Liver (tissue), 9 donors: ENCODE data around the gene CUX1. TPM values are rescaled to one million over a fixed set of nuclear protein-coding genes. Genes with fewer than 3 reads are reported as not detected.

Experiments used
- DNase-seq: peaks from one replicate; pipeline ENCODE4 v3.0.0-alpha.2; 2017; ENCODE audit warnings: low spot score
- H3K27ac ChIP-seq, 2 donors: one replicate each; pipeline ENCODE4 v1.7.0; 2013; ENCODE audit warnings: inconsistent platforms in 2 of 2, low read length in 2 of 2, control low read depth in 1 of 2, low read depth in 1 of 2, mild to moderate bottlenecking in 1 of 2
- H3K27me3 ChIP-seq, 4 donors: one replicate each; pipeline versions ENCODE4 v1.6.1 to v1.7.0; 2013; ENCODE audit warnings: low read length in 3 of 4, inconsistent platforms in 1 of 4, mild to moderate bottlenecking in 1 of 4, moderate library complexity in 1 of 4; ENCODE audit not compliant: control insufficient read depth in 4 of 4, insufficient read depth in 4 of 4
- H3K36me3 ChIP-seq, 4 donors: one replicate each; pipeline versions ENCODE4 v1.6.1 to v1.7.0; 2013; ENCODE audit warnings: low read length in 3 of 4, mild to moderate bottlenecking in 3 of 4, low read depth in 1 of 4, moderate library complexity in 1 of 4; ENCODE audit not compliant: control insufficient read depth in 4 of 4, insufficient read depth in 3 of 4
- H3K4me1 ChIP-seq, 4 donors: one replicate each; pipeline versions ENCODE4 v1.6.1 to v1.7.0; 2013; ENCODE audit warnings: low read length in 3 of 4, mild to moderate bottlenecking in 3 of 4, moderate library complexity in 1 of 4; ENCODE audit not compliant: control insufficient read depth in 4 of 4, insufficient read depth in 4 of 4
- H3K4me3 ChIP-seq, 3 donors: one replicate each; pipeline versions ENCODE4 v1.6.1 to v1.7.0; 2013; ENCODE audit warnings: low read length in 3 of 3, control low read depth in 1 of 3, low read depth in 1 of 3, mild to moderate bottlenecking in 1 of 3
- H3K9ac ChIP-seq, 2 donors: one replicate each; pipeline ENCODE4 v1.7.0; 2013; ENCODE audit warnings: low read length in 2 of 2, mild to moderate bottlenecking in 2 of 2, moderate library complexity in 2 of 2, control low read depth in 1 of 2, low read depth in 1 of 2
- H3K9me3 ChIP-seq, 4 donors: one replicate each; pipeline versions ENCODE4 v1.6.1 to v1.7.0; 2013; ENCODE audit warnings: low read length in 3 of 4; ENCODE audit not compliant: control insufficient read depth in 4 of 4
- EGR1 ChIP-seq, 2 donors: IDR thresholded peaks; 2 replicates each; pipeline ENCODE4 v1.6.1; 2016 to 2018; ENCODE audit warnings: antibody characterized with exemption in 2 of 2, low read depth in 2 of 2
- FOXA1 ChIP-seq: IDR thresholded peaks from 2 replicates; pipeline ENCODE4 v1.6.1; 2016; ENCODE audit warnings: antibody characterized with exemption
- FOXA2 ChIP-seq: IDR thresholded peaks from 2 replicates; pipeline ENCODE4 v1.6.1; 2016; ENCODE audit warnings: antibody characterized with exemption
- GABPA ChIP-seq, 2 donors: IDR thresholded peaks in 1 of 2; conservative IDR thresholded peaks in 1 of 2; 2 replicates each; pipeline ENCODE4 v1.6.1; 2016; ENCODE audit warnings: antibody characterized with exemption in 2 of 2, mild to moderate bottlenecking in 1 of 2, moderate library complexity in 1 of 2
- HNF4A ChIP-seq, 2 donors: conservative IDR thresholded peaks; 2 replicates each; pipeline ENCODE4 v1.6.1; 2016; ENCODE audit warnings: antibody characterized with exemption in 2 of 2, mild to moderate bottlenecking in 2 of 2
- HNF4G ChIP-seq: IDR thresholded peaks from 2 replicates; pipeline ENCODE4 v1.6.1; 2016; ENCODE audit warnings: antibody characterized with exemption
- JUND ChIP-seq, 2 donors: IDR thresholded peaks; 2 replicates each; pipeline ENCODE4 v1.6.1; 2016; ENCODE audit warnings: antibody characterized with exemption in 2 of 2
- NR2F2 ChIP-seq: IDR thresholded peaks from 2 replicates; pipeline ENCODE4 v1.6.1; 2016; ENCODE audit warnings: antibody characterized with exemption
- RAD21 ChIP-seq, 2 donors: IDR thresholded peaks; 2 replicates each; pipeline ENCODE4 v1.6.1; 2016; ENCODE audit warnings: antibody characterized with exemption in 2 of 2, mild to moderate bottlenecking in 2 of 2
- RXRA ChIP-seq, 2 donors: IDR thresholded peaks; 2 replicates each; pipeline ENCODE4 v1.6.1; 2017 to 2018; ENCODE audit warnings: antibody characterized with exemption in 2 of 2, mild to moderate bottlenecking in 1 of 2
- SP1 ChIP-seq: IDR thresholded peaks from 2 replicates; pipeline ENCODE4 v1.6.1; 2018; ENCODE audit warnings: antibody characterized with exemption, mild to moderate bottlenecking
- TAF1 ChIP-seq: conservative IDR thresholded peaks from 2 replicates; pipeline ENCODE4 v1.6.1; 2016; ENCODE audit warnings: antibody characterized with exemption, mild to moderate bottlenecking
- YY1 ChIP-seq: IDR thresholded peaks from 2 replicates; pipeline ENCODE4 v1.6.1; 2016; ENCODE audit warnings: antibody characterized with exemption, mild to moderate bottlenecking
- WGBS: extraction: QIAGEN DNeasy Blood & Tissue Kit; methylation state at CpG from one replicate; pipeline ENCODE4 v1.1.7; 2013; 5-methylcytosine and 5-hydroxymethylcytosine counted together
- polyA plus RNA-seq, 2 donors: library from polyadenylated mRNA; stranded (reverse) in 1 of 2; unstranded in 1 of 2; fragments of 200-250 nt in 1 of 2; fragments of >200 nt in 1 of 2; fragmentation: Nextera tagmentation in 1 of 2; extraction: Ambion mirVana in 1 of 2; gene quantifications; one replicate each; pipeline versions ENCODE4 v1.2.1 to v1.2.3, GENCODE V29; 2013 to 2015
- total RNA-seq, 2 donors: library from RNA; depleted of rRNA; stranded (reverse); fragments of >200 nt; gene quantifications; one replicate each; pipeline ENCODE4 v1.2.3, GENCODE V29; 2014
- TF ChIP-seq, protein P1 (sequence below): IDR thresholded peaks from 2 replicates; pipeline ENCODE4 v1.6.1; 2016; ENCODE audit warnings: antibody characterized with exemption
- TF ChIP-seq, protein P2 (sequence below): IDR thresholded peaks from 2 replicates; pipeline ENCODE4 v1.6.1; 2016; ENCODE audit warnings: antibody characterized with exemption
- TF ChIP-seq, protein P3 (sequence below): fragments of 150-350 bp; IDR thresholded peaks from 2 replicates; pipeline ENCODE4 v1.5.1; 2017; ENCODE audit warnings: improper control_type of control experiment, low read depth, low read length; ENCODE audit not compliant: missing input control
- TF ChIP-seq, protein P4 (sequence below): IDR thresholded peaks from 2 replicates; pipeline ENCODE4 v1.6.1; 2016; ENCODE audit warnings: antibody characterized with exemption, mild to moderate bottlenecking
- TF ChIP-seq, protein P5 (sequence below): IDR thresholded peaks from 2 replicates; pipeline ENCODE4 v1.6.1; 2016; ENCODE audit warnings: antibody characterized with exemption
- donor health status: healthy.
- donor health status: healthy.
- donor health status: healthy.
- donor health status: healthy.
- donor health status: healthy.

CUX1 gene
- total and polyA plus RNA-seq, 4 donors = 18.6 to 40.6 (median 21.4) TPM

DNA sequence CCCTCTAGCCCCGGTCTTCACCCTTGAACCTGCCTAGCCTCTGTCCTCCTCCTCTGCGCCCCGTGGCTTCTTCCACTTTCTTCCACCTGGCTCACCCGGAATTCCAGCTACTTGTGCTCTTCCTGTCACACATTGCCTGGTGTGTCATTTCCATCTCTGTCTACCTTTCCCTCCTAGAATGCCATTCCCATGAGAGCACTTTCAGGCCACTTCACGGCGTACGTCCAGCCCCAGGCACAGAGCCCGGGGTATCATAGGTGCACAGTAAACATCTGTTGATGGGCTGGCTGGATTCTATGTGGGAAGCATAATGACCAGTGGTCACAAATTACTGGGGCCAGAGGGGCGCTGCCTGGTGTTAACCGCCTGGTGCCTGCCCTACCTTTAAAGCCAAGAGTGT, 161.3 kb downstream of the CUX1 start:
- no peak for DNase-seq
- WGBS = 96% methylated on average over 10 of the region's 10 CpGs
- H3K9me3 ChIP-seq = no peaks in the 10 kb centered on the region
- H3K9ac ChIP-seq = no peak overlapping the region
- no peaks in the 10 kb centered on the region for H3K27me3 ChIP-seq
- no peak for TF ChIP-seq NR2F2
- no peak overlapping the region for H3K4me3 ChIP-seq
- H3K27ac ChIP-seq = no peak overlapping the region
- H3K4me1 ChIP-seq = peaks cover 0 to 4% (median 0%) of the 10 kb centered on the region in 4 donors
- H3K36me3 ChIP-seq = peaks cover 0 to 1% (median 0%) of the 10 kb centered on the region in 4 donors

DNA sequence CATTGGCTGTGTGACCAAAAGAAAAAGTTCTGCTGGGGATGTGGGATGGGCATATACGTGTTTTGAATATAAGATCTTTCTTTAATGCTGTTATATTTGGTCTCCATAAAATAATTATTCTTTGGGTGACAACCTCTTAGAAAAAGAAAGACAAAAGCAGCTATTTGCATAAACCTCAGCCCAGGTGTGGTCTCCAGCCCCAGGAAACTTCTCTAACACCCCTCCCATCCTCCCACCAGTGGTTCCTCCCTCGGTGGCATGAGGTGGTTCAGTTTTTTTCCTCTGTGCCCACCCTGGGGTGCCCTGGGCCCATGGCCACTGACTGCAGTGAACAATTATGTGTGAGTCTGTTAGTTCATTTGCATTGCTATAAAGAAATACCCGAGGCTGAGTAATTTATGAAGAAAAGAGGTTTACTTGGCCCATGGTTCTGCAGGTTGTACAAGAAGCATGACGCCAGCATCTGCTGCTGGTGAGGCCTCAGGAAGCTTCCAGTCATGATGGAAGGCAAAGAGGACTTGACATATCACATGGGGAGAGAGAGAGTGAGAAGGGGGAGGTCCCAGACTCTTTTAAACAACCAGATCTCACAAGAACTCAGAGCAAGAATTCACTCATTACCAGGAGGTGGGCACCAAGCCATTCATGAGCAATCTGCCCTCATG, 165.9 kb downstream of the CUX1 start:
- TF ChIP-seq RXRA (IDR thresholded peaks at IDR 0.05) (no peak), GABPA (IDR thresholded peaks at IDR 0.05 in 1 of 2, conservative IDR thresholded peaks at IDR 0.05 in 1 of 2) (no peak), YY1 (no peak), RAD21 (IDR thresholded peaks at IDR 0.05) (no peak), HNF4G (no peak), NR2F2 (no peak), SP1 (no peak), JUND (IDR thresholded peaks at IDR 0.05) (no peak), FOXA2 (no peak), EGR1 (IDR thresholded peaks at IDR 0.05; ENCODE audit: low read depth in 2 of 2) (no peak), FOXA1 (no peak), HNF4A (conservative IDR thresholded peaks at IDR 0.05) (no peak), TAF1 (no peak)
- TF ChIP-seq, protein P1, sequence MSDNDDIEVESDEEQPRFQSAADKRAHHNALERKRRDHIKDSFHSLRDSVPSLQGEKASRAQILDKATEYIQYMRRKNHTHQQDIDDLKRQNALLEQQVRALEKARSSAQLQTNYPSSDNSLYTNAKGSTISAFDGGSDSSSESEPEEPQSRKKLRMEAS = no peak
- TF ChIP-seq, protein P2, sequence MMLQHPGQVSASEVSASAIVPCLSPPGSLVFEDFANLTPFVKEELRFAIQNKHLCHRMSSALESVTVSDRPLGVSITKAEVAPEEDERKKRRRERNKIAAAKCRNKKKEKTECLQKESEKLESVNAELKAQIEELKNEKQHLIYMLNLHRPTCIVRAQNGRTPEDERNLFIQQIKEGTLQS = no peak
- TF ChIP-seq, protein P3, sequence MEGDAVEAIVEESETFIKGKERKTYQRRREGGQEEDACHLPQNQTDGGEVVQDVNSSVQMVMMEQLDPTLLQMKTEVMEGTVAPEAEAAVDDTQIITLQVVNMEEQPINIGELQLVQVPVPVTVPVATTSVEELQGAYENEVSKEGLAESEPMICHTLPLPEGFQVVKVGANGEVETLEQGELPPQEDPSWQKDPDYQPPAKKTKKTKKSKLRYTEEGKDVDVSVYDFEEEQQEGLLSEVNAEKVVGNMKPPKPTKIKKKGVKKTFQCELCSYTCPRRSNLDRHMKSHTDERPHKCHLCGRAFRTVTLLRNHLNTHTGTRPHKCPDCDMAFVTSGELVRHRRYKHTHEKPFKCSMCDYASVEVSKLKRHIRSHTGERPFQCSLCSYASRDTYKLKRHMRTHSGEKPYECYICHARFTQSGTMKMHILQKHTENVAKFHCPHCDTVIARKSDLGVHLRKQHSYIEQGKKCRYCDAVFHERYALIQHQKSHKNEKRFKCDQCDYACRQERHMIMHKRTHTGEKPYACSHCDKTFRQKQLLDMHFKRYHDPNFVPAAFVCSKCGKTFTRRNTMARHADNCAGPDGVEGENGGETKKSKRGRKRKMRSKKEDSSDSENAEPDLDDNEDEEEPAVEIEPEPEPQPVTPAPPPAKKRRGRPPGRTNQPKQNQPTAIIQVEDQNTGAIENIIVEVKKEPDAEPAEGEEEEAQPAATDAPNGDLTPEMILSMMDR = no peak
- TF ChIP-seq, protein P4, sequence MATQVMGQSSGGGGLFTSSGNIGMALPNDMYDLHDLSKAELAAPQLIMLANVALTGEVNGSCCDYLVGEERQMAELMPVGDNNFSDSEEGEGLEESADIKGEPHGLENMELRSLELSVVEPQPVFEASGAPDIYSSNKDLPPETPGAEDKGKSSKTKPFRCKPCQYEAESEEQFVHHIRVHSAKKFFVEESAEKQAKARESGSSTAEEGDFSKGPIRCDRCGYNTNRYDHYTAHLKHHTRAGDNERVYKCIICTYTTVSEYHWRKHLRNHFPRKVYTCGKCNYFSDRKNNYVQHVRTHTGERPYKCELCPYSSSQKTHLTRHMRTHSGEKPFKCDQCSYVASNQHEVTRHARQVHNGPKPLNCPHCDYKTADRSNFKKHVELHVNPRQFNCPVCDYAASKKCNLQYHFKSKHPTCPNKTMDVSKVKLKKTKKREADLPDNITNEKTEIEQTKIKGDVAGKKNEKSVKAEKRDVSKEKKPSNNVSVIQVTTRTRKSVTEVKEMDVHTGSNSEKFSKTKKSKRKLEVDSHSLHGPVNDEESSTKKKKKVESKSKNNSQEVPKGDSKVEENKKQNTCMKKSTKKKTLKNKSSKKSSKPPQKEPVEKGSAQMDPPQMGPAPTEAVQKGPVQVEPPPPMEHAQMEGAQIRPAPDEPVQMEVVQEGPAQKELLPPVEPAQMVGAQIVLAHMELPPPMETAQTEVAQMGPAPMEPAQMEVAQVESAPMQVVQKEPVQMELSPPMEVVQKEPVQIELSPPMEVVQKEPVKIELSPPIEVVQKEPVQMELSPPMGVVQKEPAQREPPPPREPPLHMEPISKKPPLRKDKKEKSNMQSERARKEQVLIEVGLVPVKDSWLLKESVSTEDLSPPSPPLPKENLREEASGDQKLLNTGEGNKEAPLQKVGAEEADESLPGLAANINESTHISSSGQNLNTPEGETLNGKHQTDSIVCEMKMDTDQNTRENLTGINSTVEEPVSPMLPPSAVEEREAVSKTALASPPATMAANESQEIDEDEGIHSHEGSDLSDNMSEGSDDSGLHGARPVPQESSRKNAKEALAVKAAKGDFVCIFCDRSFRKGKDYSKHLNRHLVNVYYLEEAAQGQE = no peak
- TF ChIP-seq, protein P5, sequence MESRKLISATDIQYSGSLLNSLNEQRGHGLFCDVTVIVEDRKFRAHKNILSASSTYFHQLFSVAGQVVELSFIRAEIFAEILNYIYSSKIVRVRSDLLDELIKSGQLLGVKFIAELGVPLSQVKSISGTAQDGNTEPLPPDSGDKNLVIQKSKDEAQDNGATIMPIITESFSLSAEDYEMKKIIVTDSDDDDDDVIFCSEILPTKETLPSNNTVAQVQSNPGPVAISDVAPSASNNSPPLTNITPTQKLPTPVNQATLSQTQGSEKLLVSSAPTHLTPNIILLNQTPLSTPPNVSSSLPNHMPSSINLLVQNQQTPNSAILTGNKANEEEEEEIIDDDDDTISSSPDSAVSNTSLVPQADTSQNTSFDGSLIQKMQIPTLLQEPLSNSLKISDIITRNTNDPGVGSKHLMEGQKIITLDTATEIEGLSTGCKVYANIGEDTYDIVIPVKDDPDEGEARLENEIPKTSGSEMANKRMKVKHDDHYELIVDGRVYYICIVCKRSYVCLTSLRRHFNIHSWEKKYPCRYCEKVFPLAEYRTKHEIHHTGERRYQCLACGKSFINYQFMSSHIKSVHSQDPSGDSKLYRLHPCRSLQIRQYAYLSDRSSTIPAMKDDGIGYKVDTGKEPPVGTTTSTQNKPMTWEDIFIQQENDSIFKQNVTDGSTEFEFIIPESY = no peak
- no peak overlapping the region for H3K27ac ChIP-seq
- WGBS = 96% methylated on average over 4 of the region's 4 CpGs
- no peak for DNase-seq
- no peak overlapping the region for H3K9ac ChIP-seq
- H3K27me3 ChIP-seq = no peaks in the 10 kb centered on the region
- H3K9me3 ChIP-seq = no peaks in the 10 kb centered on the region
- H3K4me3 ChIP-seq = no peak overlapping the region
- no peaks in the 10 kb centered on the region for H3K4me1 ChIP-seq
- peaks cover 0 to 1% (median 0%) of the 10 kb centered on the region in 4 donors for H3K36me3 ChIP-seq
